Coronary artery (tissue), 2 donors: ENCODE results near the gene RRAGC.

Source experiments
- DNase-seq: peaks from one replicate; pipeline ENCODE4 v3.0.0-alpha.2; 2017; ENCODE audit warnings: low spot score
- H3K27ac ChIP-seq, 2 donors: fragments of 200-600 bp; sonication (generic); one replicate each; pipeline ENCODE4 v1.5.1; 2016 to 2019
- H3K4me3 ChIP-seq: fragments of 200-600 bp; sonication (generic); 2 replicates; pipeline ENCODE4 v1.5.1; 2016; ENCODE audit warnings: mild to moderate bottlenecking, moderate library complexity
- TF ChIP-seq, protein P1 (sequence below): fragments of 200-600 bp; sonication (generic); IDR thresholded peaks from one replicate; pipeline ENCODE4 v1.5.1; 2019; ENCODE audit warnings: antibody characterized with exemption

The RRAGC gene

GRCh38 chr1:38859561-38860453 is at the start of gene RRAGC:
RRAGC (minus strand) TSS chr1:38859772; CDS start chr1:38859646, 126 bp downstream.
- DNase-seq = peak; percentile 99
- TF ChIP-seq, protein P1, sequence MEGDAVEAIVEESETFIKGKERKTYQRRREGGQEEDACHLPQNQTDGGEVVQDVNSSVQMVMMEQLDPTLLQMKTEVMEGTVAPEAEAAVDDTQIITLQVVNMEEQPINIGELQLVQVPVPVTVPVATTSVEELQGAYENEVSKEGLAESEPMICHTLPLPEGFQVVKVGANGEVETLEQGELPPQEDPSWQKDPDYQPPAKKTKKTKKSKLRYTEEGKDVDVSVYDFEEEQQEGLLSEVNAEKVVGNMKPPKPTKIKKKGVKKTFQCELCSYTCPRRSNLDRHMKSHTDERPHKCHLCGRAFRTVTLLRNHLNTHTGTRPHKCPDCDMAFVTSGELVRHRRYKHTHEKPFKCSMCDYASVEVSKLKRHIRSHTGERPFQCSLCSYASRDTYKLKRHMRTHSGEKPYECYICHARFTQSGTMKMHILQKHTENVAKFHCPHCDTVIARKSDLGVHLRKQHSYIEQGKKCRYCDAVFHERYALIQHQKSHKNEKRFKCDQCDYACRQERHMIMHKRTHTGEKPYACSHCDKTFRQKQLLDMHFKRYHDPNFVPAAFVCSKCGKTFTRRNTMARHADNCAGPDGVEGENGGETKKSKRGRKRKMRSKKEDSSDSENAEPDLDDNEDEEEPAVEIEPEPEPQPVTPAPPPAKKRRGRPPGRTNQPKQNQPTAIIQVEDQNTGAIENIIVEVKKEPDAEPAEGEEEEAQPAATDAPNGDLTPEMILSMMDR = no peak
- Histone ChIP-seq H3K27ac (peak within 1 kb of the TSS; percentile 90 to 92), H3K4me3 (peak within 1 kb of the TSS; percentile 89)

DNA sequence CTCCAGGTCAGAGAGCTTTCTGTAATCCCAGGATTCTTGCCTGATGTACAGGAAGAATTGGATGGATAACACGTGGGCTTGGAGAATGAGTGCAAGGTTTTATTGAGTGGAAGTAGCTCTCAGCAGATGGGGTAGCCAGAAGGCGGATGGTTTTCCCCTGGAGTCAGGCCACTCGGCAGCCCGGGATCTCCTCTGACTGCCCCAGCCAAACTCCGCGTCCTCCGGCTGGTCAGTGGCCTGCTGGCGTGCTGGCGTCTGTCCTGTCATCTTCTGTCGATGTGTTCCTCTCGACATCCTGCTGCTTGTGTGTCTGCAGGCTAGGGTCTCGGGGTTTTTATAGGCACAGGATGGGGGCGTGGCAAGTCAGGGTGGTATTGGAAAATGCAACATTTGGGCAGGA is 49.2 kb upstream of the RRAGC start:
- no peak for DNase-seq
- no peak overlapping the region for H3K27ac ChIP-seq
- H3K4me3 ChIP-seq = no peak overlapping the region
- TF ChIP-seq, protein P1 = no peak

GRCh38 chr1:38905985-38906384 is 46.4 kb upstream of the RRAGC start:
- TF ChIP-seq, protein P1 = no peak
- DNase-seq = no peak
- Histone ChIP-seq H3K27ac (no peak overlapping the region), H3K4me3 (no peak overlapping the region)

DNA sequence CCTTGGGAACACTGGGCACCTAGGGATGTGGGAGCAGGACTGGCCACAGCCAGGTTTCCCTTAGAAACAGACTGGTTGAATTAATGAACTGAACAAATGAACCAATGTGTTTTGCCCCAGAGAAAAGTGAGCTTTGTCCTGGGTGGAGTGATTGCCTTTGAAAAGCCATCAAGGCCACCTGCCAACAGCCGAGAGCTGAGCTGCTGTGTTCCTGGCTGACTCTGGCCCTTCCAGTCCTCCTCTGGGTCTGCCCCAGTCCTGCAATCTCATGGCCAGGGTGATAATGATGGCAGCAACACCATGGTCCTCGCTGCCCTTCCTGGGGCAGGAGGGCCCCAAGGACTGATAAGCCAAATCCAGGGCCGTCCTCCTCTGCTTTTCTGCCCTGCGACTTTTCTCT is 40.0 kb upstream of the RRAGC start:
- Histone ChIP-seq H3K27ac (no peak overlapping the region), H3K4me3 (no peak overlapping the region)
- TF ChIP-seq, protein P1 = no peak
- no peak for DNase-seq

- no peak overlapping the region for H3K4me3 ChIP-seq
- DNase-seq = no peak
- H3K27ac ChIP-seq = no peak overlapping the region
- TF ChIP-seq, protein P1 = no peak
Observed at GRCh38 chr1:38898653-38899230, 39.2 kb upstream of the RRAGC start.

- no peak for DNase-seq
Observed at GRCh38 chr1:38896169-38896568, 36.6 kb upstream of the RRAGC start.

More at GRCh38 chr1:38896169-38896568, 36.6 kb upstream of the RRAGC start:
- TF ChIP-seq, protein P1 = no peak
- H3K4me3 ChIP-seq = no peak overlapping the region
- no peak overlapping the region for H3K27ac ChIP-seq
